Measurements from ENCODE around the gene ATP1A3.
A peak's percentile ranks its signal among the peaks of the same experiment; 100 is the strongest.
"Not testable (repeated sequence)": the region's sequence is repeated elsewhere in the genome, so short reads cannot be mapped to it uniquely, and the experiment has no call there.

ATP1A3 gene

DNA sequence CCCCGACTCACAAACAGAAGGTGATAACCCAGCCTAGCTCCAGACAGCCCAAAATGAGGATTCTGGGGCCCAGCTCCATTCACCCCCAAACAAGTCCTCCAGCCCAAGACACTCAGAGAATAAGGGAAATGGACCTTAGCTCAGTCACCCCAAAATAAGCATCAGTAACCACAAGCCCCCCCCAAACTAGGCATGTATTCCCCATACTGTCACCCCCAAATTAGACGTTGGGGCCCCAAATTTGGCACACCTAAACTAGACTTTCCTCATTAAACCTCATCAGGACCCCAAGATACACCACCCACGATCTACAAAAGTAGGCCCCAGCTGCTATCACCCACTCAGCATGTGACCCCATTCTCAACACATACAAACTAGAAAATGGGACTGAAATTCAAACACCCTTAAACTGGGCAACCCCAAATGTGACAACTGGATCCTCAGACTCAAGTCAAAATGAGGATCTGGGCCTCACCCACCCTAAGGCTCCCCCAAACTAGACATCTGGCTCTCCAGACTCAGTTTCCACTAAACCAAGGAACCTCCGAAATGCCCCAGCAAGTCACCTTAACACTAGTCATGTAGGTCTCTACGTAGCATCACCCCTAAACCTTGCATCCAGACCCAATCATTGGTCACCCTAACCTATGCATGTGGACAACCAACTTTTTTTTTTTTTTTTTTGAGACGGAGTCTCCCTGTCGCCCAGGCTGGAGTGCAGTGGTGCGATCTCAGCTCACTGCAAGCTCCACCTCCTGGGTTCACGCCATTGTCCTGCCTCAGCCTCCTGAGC, 52.4 kb downstream of the ATP1A3 start:
- DNase-seq = no peak

DNA sequence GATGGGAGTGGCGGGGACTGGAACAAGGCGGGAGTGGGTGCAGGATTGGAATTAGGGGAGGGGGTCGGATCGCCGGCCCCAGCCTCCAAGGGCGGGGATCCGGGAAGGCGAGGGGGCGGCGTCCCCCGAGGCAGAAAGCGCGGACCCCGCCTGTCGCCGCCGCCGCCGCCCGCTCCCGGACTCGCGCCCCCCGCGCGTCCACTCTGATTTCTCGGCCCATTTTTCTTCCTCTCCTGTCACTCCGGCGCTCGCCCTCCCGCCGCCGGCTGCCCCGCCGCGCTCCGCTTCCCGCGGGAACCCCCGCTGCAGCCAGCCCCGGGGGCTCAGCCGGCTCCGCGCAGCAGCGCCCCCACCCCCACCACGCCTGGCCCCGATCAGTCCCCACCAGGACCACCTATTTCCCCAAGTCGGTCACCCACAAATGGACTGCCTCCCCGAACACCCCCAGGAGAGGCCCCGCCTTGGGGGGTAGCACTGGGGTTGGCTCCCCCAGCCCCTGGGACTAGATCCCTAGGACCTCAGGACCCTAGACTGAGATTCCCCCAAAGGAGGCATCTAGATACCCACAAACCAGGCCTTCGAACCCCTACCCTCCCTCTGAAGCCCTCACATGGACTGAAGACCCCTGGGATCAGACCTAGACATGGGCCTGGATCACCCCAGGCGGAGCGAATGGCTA, 53.2 kb downstream of the ATP1A3 start:
- no peak for DNase-seq

DNA sequence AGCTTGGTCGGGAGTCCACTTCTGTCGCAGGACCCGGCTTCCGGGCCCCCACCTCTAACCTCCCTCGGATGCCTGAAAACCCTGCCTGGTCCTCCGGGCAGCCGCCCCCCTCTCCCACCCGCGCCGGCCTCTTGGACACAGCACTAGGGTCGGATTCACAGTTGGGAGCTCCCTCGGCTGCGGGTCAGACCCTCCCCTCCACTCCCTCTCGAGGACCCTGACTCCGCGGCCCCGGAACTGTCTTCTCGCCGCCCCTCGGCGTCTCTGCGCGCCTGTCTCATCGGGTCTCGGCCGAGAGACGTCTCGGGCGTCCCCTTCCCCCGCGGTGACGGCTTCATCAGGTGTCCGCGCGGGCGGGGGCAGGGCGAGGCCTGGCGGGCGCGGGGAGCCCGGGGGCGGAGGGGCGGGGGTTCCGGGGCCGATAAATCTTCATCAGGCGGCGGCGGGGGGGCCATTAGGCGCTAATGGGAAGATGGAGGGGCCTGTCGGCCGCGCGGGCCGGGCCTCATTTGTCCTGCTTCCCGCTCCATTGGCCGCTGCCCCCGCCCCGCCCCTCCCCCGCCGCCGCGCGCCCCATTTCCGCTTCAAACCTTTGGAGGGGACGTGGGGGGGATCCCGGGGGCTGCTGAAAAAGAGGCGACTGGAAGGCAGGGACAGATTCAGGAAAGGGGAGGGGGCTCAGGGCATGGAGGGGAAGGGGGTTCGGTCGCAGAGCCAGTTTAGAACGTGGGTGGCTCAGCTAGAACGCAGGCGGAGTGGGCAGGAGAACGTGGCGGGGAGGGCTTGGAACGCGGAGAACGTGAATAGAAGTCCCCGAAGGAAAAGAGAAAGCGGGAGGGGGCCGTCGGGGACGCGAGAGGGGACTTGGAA, 53.9 kb downstream of the ATP1A3 start:
- peak; percentile 58 for DNase-seq

GRCh38 chr19:41939209-41939608, 54.8 kb downstream of the ATP1A3 start:
- DNase-seq = not testable (repeated sequence)

- no peak for DNase-seq
Observed at GRCh38 chr19:41937525-41938468, 56.2 kb downstream of the ATP1A3 start.

DNA sequence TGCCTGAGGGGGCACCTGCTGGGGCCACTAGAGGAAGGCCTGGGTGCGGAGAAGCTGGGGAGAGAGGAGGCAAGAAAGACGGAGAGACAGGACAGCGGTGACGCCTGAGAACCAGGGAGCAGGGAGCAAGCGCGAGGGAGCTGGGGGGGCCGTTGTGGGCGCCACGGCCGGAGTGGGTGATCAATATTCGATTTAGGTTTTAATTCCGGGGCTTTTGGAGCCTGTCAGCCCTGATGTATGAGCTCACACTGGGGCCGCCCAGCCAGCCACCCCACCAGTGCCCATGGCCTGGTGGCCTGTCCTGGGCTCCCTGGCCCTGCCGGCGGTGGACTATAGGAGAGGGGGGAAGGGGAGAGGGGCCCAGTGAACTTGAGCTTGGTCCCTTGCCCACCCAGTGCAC, 57.1 kb downstream of the ATP1A3 start:
- no peak for DNase-seq

- no peak for DNase-seq
Observed at GRCh38 chr19:41936416-41936850, 57.6 kb downstream of the ATP1A3 start.

- DNase-seq = no peak
Observed at GRCh38 chr19:41935760-41936415, 58.1 kb downstream of the ATP1A3 start.

GRCh38 chr19:41934849-41935374, 59.1 kb downstream of the ATP1A3 start:
- DNase-seq = peak; percentile 57

GRCh38 chr19:41933693-41934426, 60.2 kb downstream of the ATP1A3 start:
- DNase-seq = no peak

GRCh38 chr19:41932720-41933332, 61.2 kb downstream of the ATP1A3 start:
- no peak for DNase-seq

- DNase-seq = no peak
Observed at GRCh38 chr19:41932259-41932719, 61.7 kb downstream of the ATP1A3 start.

DNA sequence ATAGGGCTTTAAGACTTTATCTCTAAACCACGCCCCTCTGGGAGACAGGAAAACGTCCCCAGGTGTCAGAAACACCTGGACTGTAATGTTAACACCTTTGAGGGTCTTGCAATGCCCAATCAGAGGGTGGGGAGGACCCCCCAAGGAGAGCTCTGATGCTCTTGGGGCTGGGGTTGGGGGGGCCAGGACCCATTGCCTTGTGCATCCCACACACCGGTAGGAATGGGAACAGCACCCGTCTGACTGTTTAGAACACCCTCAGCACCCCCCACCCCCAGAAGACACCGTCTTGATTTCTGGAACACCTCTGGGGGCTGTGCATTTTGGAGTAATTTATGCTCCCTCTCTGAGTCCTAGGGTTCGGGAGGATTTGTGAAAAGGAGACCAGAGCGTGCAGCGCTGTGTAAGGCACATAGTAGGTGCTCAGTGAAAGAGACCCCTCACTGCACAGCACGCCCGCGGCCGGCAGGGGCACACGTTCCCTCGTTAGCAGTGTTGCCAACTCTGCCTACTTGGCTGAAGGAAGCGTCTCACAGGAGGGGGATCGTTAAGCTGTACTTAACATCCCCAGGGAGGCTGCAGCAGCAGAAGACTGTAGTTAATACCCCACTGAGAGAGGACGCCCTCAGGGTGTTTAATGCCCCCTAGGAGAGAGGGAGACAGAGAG, 63.0 kb downstream of the ATP1A3 start:
- DNase-seq = no peak

DNA sequence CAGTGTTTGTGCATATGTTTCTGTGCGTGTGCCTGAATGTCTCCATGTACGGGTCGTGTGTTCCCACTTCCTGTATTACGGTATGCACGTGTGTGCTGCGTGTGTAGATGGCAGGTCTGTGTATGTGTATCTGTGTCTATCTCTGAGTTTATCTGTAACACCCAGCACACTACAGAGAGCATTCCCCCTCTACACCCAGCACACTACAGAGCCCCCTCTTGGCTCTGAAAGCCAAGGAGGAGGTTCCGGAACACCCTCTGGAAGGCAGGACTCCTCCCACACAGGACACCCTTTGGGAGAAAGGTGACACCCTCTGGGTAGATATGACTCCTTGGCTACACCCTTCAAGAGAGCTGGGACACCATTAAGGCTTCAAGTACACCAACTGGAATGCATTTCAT, 63.7 kb downstream of the ATP1A3 start:
- no peak for DNase-seq

GRCh38 chr19:41929536-41930071, 64.4 kb downstream of the ATP1A3 start:
- DNase-seq = no peak

DNA sequence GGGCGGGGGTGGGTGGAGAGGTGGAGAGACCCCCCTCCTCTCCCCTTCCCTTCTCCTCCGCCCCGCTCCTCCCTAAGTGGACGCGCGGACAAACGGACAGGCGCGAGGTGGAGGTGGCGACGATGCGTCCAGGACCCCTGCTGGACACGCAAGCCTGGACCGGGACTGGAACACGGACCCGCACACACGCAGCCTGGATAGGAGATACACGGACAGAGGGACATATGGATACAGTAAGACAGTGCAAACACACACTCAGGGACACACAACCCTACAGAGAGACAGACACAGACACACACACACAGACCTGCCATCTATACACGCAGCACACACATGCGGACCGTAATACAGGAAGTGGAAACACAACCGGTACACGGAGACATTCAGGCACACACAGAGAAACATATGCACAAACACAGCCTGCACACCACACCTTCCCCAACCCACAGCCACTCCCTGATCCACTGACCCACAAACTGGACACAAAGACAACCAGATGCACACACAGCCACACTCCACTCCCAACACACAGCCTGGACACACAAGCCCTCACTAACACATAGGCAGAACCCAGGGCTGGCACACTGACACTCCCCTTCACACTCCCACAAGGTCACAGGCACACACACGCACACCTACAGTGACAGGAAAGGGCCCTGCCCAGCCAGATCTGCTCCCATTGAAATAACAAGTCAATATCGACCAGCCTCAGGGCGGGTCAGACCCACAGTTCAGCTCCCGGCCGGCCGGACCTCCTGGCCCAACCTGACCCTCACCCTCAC, 65.1 kb downstream of the ATP1A3 start:
- DNase-seq = no peak

DNA sequence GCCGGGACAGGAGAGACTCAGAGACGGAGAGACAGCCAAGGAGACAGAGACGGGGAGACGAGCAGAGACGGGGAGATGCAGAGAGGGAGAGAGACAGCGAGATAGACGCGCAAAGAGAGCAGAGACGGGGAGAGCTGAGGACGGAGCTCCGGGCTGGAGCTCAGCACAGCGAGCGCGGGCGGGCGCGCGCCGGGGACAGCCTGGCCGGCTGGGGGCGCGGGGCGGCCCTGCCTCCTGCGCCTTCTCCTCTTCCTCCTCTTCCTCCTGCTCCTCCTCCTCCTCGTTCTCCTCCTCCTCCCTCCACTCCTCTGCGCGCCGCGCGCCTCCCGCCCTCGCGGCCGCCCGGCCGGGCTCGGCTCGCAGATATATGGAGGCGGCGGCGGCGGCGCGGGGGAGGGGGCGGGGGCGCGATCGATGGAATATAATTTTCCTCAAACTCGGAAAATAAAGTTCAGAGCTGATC, 65.8 kb downstream of the ATP1A3 start, which contains the start of gene ERFL:
Gene ERFL, minus strand, starts transcription at position 229 of the 463 bp plus-strand sequence. CDS start 15,530 bp downstream, outside the sequence.
- DNase-seq = no peak

Data from NCI-H1105 treated with DMSO at 0.1 percent for 48 hours (cell line).